ENCODE data around the gene LRRC37A. TPM values are rescaled to one million over a fixed set of nuclear protein-coding genes. Genes with fewer than 3 reads are reported as not detected.
"Not testable (repeated sequence)": the region's sequence is repeated elsewhere in the genome, so short reads cannot be mapped to it uniquely, and the experiment has no call there.

The LRRC37A gene
- total and polyA plus RNA-seq, 4 donors = 1.0 to 7.7 (median 3.4) TPM

- DNase-seq; intact Hi-C loops (cut with DNase I); H3K9me3 ChIP-seq (ENCODE audit: control insufficient read depth, low read length); ATAC-seq (ENCODE audit: low FRiP score); H3K27me3 ChIP-seq (ENCODE audit: control insufficient read depth in 1 of 2, insufficient read depth in 2 of 2, low read length in 1 of 2); H3K4me3 ChIP-seq (ENCODE audit: low read length in 2 of 2); H3K4me1 ChIP-seq (ENCODE audit: control insufficient read depth in 1 of 2, insufficient read depth in 2 of 2, low read length in 2 of 2); H3K27ac ChIP-seq (ENCODE audit: low read depth in 1 of 2, low read length in 2 of 2); H3K36me3 ChIP-seq (ENCODE audit: control insufficient read depth in 1 of 2, insufficient read depth in 2 of 2, low read length in 1 of 2): not testable (repeated sequence)
- no CpG with 5 or more reads among the region's 3 CpGs for WGBS, 2 donors
These were observed 47.2 kb downstream of the LRRC37A start for GRCh38 chr17:46342131-46342530.

GRCh38 chr17:46348345-46348744 is 53.4 kb downstream of the LRRC37A start:
- DNase-seq; H3K9me3 ChIP-seq (ENCODE audit: control insufficient read depth, low read length); ATAC-seq (ENCODE audit: low FRiP score); H3K27ac ChIP-seq (ENCODE audit: low read depth in 1 of 2, low read length in 2 of 2); H3K27me3 ChIP-seq (ENCODE audit: control insufficient read depth in 1 of 2, insufficient read depth in 2 of 2, low read length in 1 of 2); H3K4me3 ChIP-seq (ENCODE audit: low read length in 2 of 2); H3K36me3 ChIP-seq (ENCODE audit: control insufficient read depth in 1 of 2, insufficient read depth in 2 of 2, low read length in 1 of 2); H3K4me1 ChIP-seq (ENCODE audit: control insufficient read depth in 1 of 2, insufficient read depth in 2 of 2, low read length in 2 of 2); intact Hi-C loops (cut with DNase I): not testable (repeated sequence)
- no CpG with 5 or more reads among the region's 2 CpGs for WGBS, 2 donors

DNA sequence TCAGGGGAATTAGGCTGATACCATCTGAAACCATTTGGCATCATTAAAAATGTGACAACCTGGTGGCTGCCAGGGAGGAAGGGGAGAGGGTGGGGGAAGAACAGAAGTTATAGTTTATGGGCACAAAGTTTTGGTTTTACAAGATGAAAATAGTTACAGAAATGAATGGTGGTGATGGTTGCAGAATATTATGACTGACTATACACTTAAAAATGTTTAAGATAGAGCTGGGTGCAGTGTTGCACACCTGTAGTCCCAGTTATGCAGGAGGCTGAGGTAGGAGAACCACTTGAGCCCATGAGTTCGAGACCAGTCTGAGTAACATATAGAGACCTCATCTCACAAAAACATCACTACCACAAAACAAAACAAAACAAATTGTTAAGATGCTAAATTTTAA is 54.1 kb downstream of the LRRC37A start:
- H3K4me3 ChIP-seq (ENCODE audit: low read length in 2 of 2); H3K4me1 ChIP-seq (ENCODE audit: control insufficient read depth in 1 of 2, insufficient read depth in 2 of 2, low read length in 2 of 2); ATAC-seq (ENCODE audit: low FRiP score); DNase-seq; H3K36me3 ChIP-seq (ENCODE audit: control insufficient read depth in 1 of 2, insufficient read depth in 2 of 2, low read length in 1 of 2); H3K27me3 ChIP-seq (ENCODE audit: control insufficient read depth in 1 of 2, insufficient read depth in 2 of 2, low read length in 1 of 2); H3K9me3 ChIP-seq (ENCODE audit: control insufficient read depth, low read length); H3K27ac ChIP-seq (ENCODE audit: low read depth in 1 of 2, low read length in 2 of 2); intact Hi-C loops (cut with DNase I): not testable (repeated sequence)
- no CpG with 5 or more reads among the region's 1 CpG for WGBS, 2 donors

DNA sequence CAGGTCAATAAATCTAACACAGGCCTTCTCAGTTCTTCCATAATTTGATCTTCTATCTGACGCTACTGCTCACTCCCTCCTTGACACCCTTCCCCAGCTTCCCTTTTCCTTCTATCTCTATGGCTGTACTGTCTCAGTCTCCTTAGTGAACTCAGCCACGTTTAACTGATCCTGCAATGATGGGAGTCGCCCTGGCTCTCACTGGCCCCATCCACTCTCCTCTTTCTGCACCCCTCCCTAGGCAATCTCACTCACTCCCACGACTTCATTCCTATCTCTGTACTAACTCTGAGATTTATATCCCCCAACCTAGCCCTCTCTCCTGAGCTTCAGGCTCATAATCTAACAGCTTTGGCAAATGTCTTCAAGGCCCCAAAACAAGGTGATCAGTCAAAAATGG is 58.9 kb downstream of the LRRC37A start:
- H3K4me1 ChIP-seq (ENCODE audit: control insufficient read depth in 1 of 2, insufficient read depth in 2 of 2, low read length in 2 of 2); H3K9me3 ChIP-seq (ENCODE audit: control insufficient read depth, low read length); DNase-seq; H3K27me3 ChIP-seq (ENCODE audit: control insufficient read depth in 1 of 2, insufficient read depth in 2 of 2, low read length in 1 of 2); H3K4me3 ChIP-seq (ENCODE audit: low read length in 2 of 2); intact Hi-C loops (cut with DNase I); ATAC-seq (ENCODE audit: low FRiP score); H3K27ac ChIP-seq (ENCODE audit: low read depth in 1 of 2, low read length in 2 of 2); H3K36me3 ChIP-seq (ENCODE audit: control insufficient read depth in 1 of 2, insufficient read depth in 2 of 2, low read length in 1 of 2): not testable (repeated sequence)
- WGBS, 2 donors = no CpG with 5 or more reads among the region's 4 CpGs

DNA sequence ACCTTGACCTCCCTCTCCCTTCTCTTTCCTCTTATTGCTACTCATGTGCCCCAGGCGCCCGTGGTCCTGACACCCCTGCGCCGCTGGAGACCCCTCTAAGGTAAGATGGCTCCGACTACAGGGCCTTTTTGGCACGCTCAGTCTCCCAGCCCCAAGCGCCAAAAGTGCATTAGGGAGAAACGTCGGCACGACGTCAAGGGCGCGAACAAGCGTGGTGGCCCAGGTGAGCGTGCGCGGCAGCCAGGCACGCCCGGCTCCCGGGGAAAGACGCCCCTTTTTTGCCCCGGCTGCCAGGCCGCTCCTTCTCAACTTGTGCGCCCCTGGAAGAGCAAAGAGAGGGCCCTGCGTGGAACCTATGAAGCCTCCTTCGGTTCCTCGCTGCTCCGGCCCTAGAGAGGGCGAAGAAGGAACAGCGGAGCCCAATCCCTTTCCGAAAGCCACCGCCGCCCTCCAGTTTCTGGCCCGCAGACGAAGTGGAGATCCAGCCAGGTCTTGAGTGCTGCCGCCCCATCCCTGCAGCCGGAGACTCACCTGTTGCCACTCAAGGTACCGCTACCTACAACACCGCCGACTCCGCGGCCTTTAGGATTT is 66.3 kb downstream of the LRRC37A start:
- WGBS, 2 donors = no CpG with 5 or more reads among the region's 42 CpGs
- intact Hi-C loops (cut with DNase I); DNase-seq; H3K4me3 ChIP-seq (ENCODE audit: low read length in 2 of 2); H3K27me3 ChIP-seq (ENCODE audit: control insufficient read depth in 1 of 2, insufficient read depth in 2 of 2, low read length in 1 of 2); H3K27ac ChIP-seq (ENCODE audit: low read depth in 1 of 2, low read length in 2 of 2); H3K9me3 ChIP-seq (ENCODE audit: control insufficient read depth, low read length); H3K36me3 ChIP-seq (ENCODE audit: control insufficient read depth in 1 of 2, insufficient read depth in 2 of 2, low read length in 1 of 2); H3K4me1 ChIP-seq (ENCODE audit: control insufficient read depth in 1 of 2, insufficient read depth in 2 of 2, low read length in 2 of 2): not testable (repeated sequence)
- peak; percentile 72 for ATAC-seq (ENCODE audit: low FRiP score)

DNA sequence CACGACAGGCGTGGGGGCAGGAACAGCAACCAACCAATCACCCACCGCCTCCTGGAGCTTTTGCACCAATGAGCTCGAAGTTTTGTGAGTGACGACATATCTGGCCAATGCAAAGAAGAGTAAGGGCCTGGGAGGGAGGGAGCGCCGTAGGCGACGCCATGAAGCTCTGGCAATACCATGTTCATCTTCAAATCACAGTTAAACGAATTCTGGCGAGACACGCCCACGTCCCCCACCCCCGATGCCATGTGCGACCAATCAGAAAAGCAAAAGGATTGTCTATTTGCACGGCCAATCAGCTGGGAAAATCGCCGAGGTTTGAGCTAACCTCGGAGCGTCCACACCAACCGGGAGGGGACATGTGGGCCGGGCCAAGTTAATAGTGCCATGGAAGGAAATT is 66.8 kb downstream of the LRRC37A start, which contains the start of gene ARL17B:
Gene ARL17B, minus strand, starts transcription at position 12 of the 400 bp plus-strand sequence. CDS start 3,369 bp downstream, outside the sequence.
- 0% methylated on average over 1 to 15 of the region's 22 CpGs for WGBS, 2 donors
- H3K4me3 ChIP-seq (ENCODE audit: low read length in 2 of 2); intact Hi-C loops (cut with DNase I): not testable (repeated sequence)

DNA sequence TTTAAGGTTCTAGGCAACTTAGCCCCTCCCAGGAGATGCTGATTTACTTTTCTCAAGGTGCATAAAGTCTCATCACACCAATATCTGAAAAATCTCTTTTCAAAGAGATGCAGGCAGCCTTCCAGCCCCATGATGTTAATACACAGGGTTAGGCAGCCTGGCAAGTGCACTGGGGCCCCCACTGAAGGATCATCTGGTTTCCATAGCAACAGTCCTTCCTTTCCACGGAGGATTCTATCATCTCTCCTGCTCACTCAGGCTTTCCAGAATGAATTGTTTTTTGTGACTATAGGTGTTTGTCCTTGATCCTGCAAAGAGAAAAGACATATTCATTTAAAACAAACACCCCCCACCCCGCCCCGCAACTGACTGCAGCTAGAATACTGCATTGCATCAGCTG is 72.6 kb downstream of the LRRC37A start:
- H3K36me3 ChIP-seq (ENCODE audit: control insufficient read depth in 1 of 2, insufficient read depth in 2 of 2, low read length in 1 of 2); ATAC-seq (ENCODE audit: low FRiP score); H3K27me3 ChIP-seq (ENCODE audit: control insufficient read depth in 1 of 2, insufficient read depth in 2 of 2, low read length in 1 of 2); H3K4me3 ChIP-seq (ENCODE audit: low read length in 2 of 2); DNase-seq; H3K4me1 ChIP-seq (ENCODE audit: control insufficient read depth in 1 of 2, insufficient read depth in 2 of 2, low read length in 2 of 2); H3K27ac ChIP-seq (ENCODE audit: low read depth in 1 of 2, low read length in 2 of 2); H3K9me3 ChIP-seq (ENCODE audit: control insufficient read depth, low read length); intact Hi-C loops (cut with DNase I): not testable (repeated sequence)
- no CpG with 5 or more reads among the region's 3 CpGs for WGBS, 2 donors

More for the DNA sequence above, 66.8 kb downstream of the LRRC37A start, which contains the start of gene ARL17B:
- H3K9me3 ChIP-seq (ENCODE audit: control insufficient read depth, low read length); H3K27me3 ChIP-seq (ENCODE audit: control insufficient read depth in 1 of 2, insufficient read depth in 2 of 2, low read length in 1 of 2); H3K4me1 ChIP-seq (ENCODE audit: control insufficient read depth in 1 of 2, insufficient read depth in 2 of 2, low read length in 2 of 2); H3K36me3 ChIP-seq (ENCODE audit: control insufficient read depth in 1 of 2, insufficient read depth in 2 of 2, low read length in 1 of 2); H3K27ac ChIP-seq (ENCODE audit: low read depth in 1 of 2, low read length in 2 of 2): not testable (repeated sequence)
- ATAC-seq (ENCODE audit: low FRiP score) = peak; percentile 100
- peak; percentile 85 to 86 for DNase-seq

GRCh38 chr17:46372236-46373229 is 77.6 kb downstream of the LRRC37A start:
- H3K4me3 ChIP-seq (ENCODE audit: low read length in 2 of 2); DNase-seq; H3K36me3 ChIP-seq (ENCODE audit: control insufficient read depth in 1 of 2, insufficient read depth in 2 of 2, low read length in 1 of 2); intact Hi-C loops (cut with DNase I); H3K9me3 ChIP-seq (ENCODE audit: control insufficient read depth, low read length); H3K27ac ChIP-seq (ENCODE audit: low read depth in 1 of 2, low read length in 2 of 2); H3K4me1 ChIP-seq (ENCODE audit: control insufficient read depth in 1 of 2, insufficient read depth in 2 of 2, low read length in 2 of 2); H3K27me3 ChIP-seq (ENCODE audit: control insufficient read depth in 1 of 2, insufficient read depth in 2 of 2, low read length in 1 of 2): not testable (repeated sequence)
- peak; percentile 93 for ATAC-seq (ENCODE audit: low FRiP score)
- no CpG with 5 or more reads among the region's 95 CpGs for WGBS, 2 donors

Measured in aorta (tissue), 5 donors.